Stimulated activated CD8-positive, alpha-beta memory T cell treated with anti-CD3 and anti-CD28 coated beads, Interleukin-4, amount 100 ng/mL, for 4 hours (primary cell): ENCODE measurements around the gene ESRRB.

Source experiments
- DNase-seq, 2 donors: peaks; one replicate each; pipeline ENCODE4 v3.0.0-alpha.2; 2020; ENCODE audit warnings: low read depth in 2 of 2, low spot score in 1 of 2

Gene ESRRB

DNA sequence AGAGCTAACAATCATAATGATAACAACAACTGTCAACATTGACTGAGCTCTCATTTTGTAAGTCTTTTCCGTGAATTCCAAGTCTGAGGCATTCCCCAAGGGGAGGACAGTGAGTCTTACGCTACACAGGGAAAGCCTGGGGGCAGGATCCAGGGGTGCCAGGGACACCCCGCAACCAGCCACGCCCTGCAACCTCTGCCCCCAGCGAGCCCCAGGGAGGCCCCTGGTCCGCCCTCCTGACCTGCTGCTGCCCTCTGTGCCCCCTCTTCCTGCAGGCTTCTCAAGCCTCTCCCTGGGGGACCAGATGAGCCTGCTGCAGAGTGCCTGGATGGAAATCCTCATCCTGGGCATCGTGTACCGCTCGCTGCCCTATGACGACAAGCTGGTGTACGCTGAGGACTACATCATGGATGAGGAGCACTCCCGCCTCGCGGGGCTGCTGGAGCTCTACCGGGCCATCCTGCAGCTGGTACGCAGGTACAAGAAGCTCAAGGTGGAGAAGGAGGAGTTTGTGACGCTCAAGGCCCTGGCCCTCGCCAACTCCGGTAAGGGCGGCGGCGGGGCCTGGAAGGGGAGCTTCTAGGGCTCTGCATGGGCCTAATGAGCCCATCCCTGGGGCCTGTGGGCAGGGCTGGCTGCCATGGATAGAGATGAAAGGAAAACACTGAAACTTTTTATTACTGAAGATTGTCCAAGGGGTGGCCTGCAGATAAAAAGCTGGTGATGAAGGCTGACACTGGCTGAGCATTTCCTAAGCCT lies 115.4 kb downstream of the ESRRB start:
- no peak for DNase-seq

DNA sequence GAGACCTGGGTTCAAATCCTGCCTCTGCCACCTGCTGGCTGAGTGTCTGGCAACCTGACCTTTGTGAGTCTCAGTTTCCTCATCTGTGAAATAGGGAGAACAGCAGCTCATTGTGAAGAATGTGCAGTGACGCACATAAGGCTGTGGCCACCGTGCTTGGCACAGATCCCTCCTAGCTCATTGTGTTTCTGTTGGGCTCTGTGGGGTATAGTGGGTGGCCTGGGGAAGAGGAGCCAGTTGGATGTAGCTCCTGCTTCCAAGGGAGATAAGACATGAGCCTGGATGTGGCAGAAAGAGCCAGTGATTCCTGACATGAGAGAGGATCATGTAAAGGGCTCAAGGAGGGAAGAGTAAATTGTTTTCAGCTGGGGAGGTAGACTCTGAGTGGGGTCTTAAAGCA lies 120.0 kb downstream of the ESRRB start:
- no peak for DNase-seq

DNA sequence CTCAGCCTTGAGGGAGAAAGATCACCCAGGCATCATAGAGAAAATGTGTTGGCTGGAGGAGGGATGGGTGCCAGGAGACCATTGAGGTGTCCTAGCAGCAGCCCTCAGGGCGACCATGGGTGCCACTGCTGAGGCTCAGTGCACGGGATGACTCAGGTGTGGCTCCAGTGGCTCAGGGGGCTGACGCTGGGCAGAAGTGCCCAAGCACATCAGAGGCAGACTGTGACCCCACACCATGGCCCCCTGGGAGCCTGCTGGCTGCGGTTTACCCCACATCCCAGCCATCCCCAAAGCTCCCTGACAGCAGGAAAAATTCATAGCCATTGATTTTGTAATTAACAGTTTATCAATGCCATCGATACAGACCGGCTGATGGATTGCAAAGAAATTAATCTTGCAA lies 120.7 kb downstream of the ESRRB start:
- no peak for DNase-seq

DNA sequence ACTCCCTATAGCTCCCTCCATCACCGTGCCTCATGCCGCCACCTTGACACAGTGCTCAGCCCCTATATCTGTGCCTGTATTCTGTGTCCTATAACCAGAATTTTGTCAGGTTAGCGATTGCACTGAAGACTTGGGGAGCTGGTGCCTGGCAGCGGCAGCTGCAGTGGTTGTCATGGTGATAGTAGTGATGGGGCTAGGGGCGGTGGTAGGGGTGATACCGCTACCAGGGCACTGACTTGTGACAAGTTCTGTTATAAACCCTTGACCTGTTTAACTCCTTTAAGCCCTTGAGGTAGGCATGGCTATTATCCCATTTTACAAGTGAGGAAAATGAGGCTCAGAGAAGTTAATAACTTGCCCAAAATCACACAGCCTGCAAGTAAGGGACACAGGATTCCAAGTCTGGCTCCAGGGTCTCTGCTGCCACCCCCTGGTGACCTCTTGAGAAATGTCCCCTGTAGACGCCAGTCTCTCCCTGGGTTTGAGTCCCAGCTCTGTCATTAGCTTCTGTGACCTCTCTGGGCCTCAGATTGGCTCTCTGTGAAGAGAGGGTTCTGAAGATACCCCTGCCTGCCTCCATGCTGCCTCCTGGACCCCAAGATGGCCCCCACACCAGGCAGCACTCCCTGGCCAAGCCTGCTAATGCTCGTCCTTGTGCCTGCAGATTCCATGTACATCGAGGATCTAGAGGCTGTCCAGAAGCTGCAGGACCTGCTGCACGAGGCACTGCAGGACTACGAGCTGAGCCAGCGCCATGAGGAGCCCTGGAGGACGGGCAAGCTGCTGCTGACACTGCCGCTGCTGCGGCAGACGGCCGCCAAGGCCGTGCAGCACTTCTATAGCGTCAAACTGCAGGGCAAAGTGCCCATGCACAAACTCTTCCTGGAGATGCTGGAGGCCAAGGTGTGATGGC lies 121.9 kb downstream of the ESRRB start:
- no peak for DNase-seq

DNA sequence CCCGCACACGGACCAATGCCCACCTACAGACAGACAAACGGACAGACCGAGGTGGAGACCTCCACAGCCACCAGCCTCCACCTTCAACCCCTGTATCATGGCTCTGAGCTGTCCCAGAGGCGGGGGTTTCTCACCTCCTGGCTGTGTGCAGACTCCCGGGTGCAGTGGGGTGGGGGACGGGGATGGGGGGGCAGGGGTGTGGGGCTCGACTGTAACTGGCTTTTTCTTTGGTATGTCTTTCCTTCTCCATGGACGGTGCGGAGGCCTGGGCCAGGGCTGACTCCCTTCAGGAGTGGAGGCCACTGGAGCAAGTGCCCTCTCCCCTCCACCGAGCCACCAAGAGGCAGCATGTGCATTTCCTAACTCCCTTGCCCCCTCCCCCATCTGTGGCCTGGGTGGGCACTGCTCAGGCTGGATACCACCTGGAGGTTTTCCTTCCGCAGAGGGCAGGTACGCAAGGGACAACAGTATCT lies 122.6 kb downstream of the ESRRB start:
- no peak for DNase-seq

DNA sequence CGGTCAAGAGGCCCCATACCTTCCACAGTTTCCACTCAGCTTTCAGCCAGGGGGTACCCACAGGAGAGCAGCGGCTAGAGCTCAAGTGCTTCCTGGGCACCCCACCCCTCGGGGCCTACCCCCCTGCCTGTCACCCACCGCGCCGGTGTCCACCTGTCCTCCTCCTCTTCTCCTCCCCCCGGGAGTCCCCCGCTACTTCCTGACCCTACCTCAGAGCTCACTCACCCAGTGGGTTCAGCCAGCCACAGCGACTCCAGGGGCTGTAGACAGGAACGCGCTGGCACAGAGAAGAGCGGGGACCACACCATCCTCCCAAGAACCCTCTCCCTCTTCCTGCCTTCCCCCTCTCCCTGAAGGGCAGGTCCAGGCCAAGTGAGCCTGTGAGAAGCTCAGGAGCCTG lies 123.0 kb downstream of the ESRRB start:
- DNase-seq = no peak

DNA sequence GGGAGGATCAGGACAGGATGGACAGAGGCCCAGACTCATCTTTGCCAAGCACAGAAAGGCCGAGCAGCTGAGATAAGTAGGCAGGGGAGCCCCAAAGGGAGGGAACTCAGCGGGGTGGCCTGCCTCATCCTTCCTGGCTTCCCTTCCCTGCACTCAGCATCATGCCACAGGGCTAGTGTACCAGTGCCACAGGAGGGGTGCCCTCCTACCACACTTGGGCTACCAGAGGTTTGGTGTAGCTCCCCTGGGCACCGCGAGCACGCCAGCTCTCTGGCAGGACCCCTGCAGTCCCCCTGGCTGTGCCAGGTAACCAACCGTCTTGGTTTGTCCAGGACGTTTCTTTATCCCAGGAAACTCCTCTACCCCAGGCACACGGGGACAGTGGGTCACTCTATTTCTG lies 123.5 kb downstream of the ESRRB start:
- no peak for DNase-seq

DNA sequence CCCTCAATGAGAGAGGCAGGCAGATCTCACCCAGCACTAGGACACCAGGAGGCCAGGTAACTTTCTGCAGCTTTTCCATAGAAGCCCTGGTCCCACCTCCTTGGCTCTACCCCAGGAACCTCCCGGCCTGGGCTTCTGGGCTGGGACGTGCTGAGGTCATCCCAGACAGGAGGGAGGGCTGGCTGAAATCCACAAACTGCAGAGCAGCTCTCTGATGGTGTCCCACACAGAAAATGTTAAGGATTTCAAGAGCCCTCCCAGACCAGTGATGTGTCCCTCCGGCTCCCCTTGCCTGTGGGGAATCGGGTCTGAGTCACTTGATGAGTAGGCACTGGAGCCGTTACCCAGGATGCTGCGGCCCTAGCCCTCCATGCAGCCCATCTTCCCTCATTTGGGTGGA lies 124.1 kb downstream of the ESRRB start:
- no peak for DNase-seq

DNA sequence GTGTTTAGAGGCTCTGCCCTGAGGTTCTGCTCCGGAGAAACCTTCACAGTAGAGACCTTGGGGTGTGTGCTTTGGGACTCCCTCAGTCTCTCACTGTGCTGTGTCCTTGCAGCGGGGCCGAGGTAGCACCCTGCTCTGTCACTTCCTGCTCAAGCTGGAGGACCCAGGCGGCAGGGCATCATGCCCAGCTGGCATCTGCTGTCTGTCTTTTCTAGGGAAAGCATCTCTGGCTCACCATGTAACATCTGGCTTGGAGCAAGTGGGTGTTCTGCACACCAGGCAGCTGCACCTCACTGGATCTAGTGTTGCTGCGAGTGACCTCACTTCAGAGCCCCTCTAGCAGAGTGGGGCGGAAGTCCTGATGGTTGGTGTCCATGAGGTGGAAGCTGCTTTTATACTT lies 124.5 kb downstream of the ESRRB start:
- no peak for DNase-seq

DNA sequence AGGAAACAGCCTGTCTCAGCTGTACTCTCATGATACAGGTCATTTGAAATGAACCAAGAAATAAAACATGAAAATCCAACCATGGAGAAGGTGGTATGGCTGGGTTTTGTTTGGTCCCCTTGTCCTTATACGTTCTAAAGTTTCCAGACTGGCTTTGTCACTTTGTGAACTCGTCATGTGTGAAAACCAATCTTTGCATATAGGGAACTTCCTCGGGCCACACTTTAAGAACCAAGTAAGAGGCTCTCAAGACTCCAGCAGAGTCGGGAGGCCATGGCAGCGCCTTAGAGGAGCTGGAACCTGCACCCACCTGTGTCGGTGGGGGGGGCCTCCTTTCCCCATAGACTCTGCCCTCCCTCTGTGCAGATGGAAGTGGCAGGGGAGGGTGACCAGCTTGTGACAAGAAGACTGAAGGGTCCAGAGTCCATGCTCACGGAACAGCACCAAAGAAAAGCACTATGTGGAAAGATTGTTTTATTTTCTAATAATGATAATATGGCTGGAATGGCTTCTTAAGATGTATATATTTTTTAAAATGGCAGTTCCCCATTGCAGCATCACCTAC lies 125.3 kb downstream of the ESRRB start:
- no peak for DNase-seq

DNA sequence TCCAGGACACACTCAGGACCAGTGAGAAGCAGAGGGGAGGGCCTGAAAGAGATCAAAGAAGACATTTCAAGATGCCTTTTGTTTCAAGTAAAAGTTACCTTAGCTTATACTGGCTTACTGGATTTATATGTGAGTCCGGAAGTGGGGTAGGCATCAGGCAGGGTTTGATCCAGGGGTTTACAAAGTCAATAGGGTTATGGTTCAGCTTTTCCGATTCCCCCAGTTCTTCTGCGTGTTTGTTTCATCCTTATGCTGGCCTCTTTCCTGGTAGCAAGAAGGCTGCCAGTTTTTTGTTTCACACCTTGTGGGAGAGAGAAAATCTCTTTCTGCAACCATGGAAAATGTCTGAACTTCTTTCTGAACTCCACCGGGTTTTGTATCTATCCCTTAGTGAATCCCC lies 126.3 kb downstream of the ESRRB start:
- no peak for DNase-seq

DNA sequence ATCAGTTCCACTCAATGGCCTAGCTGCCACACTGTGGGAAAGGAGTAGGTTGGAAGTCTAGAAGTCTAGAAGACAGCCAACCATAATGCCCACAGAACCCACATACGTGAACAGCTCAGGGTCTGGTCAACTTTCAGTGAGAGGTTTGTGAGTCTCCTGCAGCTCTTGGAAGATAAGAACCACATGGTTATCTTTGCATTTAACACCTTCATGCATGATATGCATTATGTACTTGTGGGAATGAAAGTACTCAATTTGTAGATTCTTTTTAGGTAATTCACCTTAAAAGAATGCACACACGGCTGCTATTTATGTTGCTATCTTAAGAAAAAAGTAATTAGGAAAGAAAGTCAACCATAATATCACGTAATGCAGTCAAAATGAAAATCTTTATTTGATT lies 126.7 kb downstream of the ESRRB start:
- no peak for DNase-seq

DNA sequence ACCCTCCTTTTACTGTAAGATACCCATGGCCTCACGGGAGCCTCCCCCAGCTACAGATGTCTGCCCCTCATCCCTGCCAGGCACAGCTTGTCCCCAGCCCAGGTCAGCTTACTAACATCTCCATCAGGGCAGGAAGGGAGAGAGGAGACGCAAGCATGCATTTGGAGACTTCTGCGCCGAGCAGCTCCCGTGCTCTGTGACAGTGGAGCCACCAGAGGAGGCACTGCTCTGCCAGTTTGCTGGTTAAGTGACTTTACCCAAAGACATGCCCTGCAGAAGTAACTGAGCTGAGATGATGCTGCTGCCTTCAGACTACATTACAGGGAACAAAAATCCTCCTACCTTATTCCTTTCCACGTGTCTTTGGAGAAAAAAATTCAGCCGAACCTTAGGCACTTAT lies 133.4 kb downstream of the ESRRB start:
- DNase-seq = no peak

DNA sequence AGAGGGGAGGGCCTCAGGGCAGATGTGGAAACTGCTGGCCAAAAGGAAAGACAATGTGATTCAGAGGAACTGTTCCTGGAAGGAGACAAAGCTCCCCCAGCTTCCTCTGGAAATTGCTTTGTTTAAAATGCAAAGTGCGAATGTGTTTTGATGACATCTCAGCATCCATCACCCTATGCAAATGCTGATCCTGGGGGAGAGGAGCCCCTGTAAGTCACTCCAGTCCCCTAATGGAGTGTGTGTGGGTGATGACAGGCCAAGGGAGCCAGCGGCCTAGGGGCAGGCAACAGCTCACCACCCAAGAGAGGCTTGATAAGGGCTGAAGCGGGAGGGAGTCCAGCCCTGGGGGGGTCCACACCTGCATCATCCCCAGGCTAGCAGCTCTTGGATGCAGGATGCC lies 134.2 kb downstream of the ESRRB start:
- no peak for DNase-seq

DNA sequence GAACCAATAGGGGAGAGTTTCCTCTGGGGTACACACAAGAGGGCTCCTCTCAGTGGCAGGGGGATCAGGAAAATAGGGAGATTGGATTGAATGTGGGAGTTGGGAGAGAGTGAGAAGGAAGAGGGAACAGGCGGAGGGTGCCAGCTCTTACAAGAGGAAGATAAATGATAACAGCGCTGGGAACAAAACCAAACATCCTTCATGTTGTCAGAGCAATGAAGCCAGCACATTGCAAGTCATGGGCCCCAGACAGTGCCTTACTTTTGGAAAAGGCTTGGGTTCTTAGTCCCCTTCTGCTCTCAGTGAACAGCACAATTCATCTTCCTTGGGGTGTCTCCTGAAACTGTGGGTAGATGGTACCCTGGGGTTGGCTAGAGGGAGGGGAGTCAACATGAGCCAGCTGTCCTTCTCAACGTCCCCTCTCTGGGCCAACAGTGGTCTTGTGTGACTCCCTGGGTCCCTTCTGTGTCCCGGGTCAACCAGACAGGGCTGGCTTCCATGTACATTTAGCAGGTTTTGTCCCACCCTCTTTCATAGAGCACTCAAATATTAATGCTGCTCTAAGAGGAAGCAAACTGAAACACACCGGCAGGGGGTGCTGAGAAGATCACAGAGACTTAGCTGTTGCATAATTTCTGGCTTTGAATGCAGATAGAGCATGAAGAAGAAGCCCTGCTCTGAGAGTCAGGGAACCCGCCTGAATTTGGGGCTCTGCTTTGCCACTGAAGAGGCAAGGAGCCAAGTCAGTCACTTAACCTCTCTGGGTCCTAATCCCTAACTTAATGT lies 138.5 kb downstream of the ESRRB start:
- no peak for DNase-seq

DNA sequence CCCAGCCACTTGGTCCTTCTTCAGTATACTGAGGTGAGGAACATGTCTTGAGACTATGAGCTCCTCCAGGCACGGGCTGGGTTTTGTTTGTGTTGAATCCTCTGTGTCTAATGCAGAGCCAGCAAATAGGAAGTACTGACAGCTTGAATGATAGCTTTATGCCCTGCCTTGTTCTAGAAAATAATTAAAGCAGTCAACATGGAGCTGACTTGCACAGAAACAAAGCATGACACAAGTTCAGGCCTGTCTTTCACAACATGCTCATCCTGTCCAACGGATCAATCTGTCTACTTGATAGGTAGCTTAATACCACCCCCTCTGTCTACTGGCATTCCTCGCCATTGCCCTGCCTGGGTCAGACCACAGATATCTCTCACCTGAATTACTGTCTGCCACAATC lies 140.9 kb downstream of the ESRRB start:
- DNase-seq = no peak

DNA sequence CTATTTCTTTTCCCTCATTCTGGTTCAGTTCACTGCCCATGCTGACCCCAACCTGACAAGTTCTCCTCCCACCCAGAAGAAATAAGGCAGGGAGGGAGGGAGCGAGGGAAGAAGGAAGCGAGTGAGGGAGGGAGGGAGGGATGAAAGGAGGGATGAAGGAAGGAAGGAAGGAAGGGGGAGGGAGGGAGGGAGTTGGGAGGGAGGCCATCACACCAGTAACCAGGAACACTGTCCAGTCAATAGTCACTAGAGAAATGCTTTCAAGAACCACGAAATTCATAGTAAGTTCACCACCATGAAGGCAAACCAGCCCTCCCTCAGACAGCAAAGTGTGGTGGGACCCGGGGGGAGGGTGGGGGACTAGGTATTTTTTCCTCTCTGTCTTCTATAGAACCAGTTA lies 142.4 kb downstream of the ESRRB start:
- DNase-seq = no peak

DNA sequence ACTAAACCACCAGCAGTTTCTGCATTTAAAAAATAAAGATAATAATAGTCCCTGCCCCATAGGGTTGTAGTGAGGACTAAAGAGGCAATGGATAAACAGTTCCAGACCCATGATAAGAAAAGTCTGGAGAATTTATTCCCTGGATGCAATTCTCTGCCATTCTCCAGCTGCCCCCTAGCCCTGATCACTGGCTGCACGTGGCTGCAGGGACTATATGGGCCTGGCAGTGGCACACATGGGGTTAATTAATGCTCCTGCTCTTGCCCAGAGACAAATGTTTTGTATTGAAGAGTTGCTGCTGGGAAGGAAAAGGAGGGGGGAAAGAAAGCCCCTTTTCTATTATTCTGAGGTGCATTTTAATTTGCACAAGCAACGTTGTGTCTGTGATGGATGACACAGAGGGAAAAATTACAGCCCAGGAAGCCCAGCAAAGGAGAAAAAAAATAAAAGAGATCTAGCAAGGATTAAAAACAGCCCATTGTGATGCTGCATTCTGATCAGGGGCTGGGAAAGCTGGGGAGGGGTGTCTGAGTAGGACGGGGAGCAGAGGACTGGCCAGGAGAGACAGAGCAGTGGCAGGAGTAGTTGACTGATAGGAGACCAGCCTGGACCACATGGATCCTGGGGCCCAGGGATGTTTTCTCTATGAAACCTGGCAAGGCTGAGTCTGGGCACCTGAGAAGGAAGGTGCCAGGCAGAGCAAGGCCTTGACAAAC lies 149.3 kb downstream of the ESRRB start:
- DNase-seq = no peak

DNA sequence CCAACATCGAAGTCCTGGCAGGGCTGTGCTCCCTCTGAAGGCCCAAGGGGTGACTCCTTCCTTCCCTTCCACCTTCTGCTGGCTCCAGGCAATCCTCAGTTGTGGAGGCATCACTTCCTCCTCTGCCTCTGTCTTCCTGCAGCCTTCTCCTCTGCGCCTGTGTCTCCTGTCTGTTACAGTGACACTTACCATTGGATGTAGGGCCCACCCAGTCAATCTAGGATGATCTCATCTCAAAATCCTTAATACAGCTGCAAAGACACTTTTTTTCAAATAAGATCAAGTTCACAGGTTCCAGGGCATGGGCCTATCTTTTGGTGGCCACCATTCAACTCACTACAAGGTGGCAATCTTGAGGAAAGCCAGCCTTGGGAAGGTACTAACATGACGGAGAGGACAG lies 155.1 kb downstream of the ESRRB start:
- DNase-seq = no peak

DNA sequence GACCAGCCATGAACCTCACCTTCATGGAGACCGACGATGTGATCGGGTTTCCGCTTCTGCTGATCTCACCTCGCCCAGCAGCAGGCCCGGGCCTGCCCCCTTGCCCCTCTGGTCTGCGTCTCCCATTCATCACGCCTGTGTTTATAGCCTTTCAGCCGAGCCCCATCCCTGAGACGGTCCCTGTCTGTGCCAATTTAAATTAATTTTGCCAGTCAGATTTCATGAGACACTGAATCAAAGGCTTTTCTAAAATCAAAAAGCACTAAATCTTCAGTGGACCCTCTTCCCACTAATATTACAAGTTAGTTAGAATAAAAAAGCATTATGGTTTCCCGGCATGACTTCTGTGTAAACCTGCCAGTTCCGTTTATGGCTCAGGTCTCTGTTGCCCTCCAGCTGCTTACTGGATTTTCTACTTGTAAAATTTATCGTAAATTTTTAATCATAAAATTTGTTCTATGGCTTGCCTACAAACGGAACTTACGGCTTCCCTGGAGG lies 155.9 kb downstream of the ESRRB start:
- no peak for DNase-seq
